SK-N-MC (cell line): ENCODE data around the gene ANKRD11.

Source experiments
- DNase-seq: peaks from one replicate; pipeline ENCODE4 v3.0.0-alpha.2; 2011; ENCODE audit warnings: low read depth, low spot score
- H3K27ac ChIP-seq: fragments of 200-600 bp; sonication (generic); 2 replicates; pipeline ENCODE4 v1.5.1; 2016; ENCODE audit warnings: mixed run types
- H3K36me3 ChIP-seq: fragments of 200-600 bp; sonication (generic); 2 replicates; pipeline ENCODE4 v1.6.1; 2017; ENCODE audit warnings: antibody characterized with exemption, low read length, mixed read lengths; ENCODE audit not compliant: insufficient read depth
- H3K4me3 ChIP-seq: fragments of 200-600 bp; sonication (generic); 2 replicates; pipeline ENCODE4 v1.5.1; 2016
- H3K9ac ChIP-seq: fragments of 200-600 bp; sonication (generic); 2 replicates; pipeline ENCODE4 v1.8.0; 2017; ENCODE audit warnings: mixed run types, mixed read lengths; ENCODE audit not compliant: insufficient read length
- H3K9me3 ChIP-seq: fragments of 200-600 bp; sonication (generic); 2 replicates; pipeline ENCODE4 v1.6.1; 2017; ENCODE audit warnings: low read depth, mild to moderate bottlenecking, antibody characterized with exemption, low read length, moderate library complexity, mixed read lengths
- EZH2 ChIP-seq: fragments of 200-600 bp; sonication (generic); IDR thresholded peaks from one replicate; pipeline ENCODE4 v1.6.1; 2017; ENCODE audit warnings: antibody characterized with exemption
- FOXP2 ChIP-seq: optimal IDR thresholded peaks from 2 replicates; pipeline ENCODE3; 2011; ENCODE audit warnings: mild to moderate bottlenecking, moderate library complexity; ENCODE audit not compliant: insufficient read depth; ENCODE audit errors: extremely low read length, control extremely low read depth
- POLR2AphosphoS5 ChIP-seq: IDR thresholded peaks from 2 replicates; pipeline ENCODE4 v1.6.1; 2012; ENCODE audit warnings: mild to moderate bottlenecking, low read depth, low read length, borderline replicate concordance

Gene ANKRD11

DNA sequence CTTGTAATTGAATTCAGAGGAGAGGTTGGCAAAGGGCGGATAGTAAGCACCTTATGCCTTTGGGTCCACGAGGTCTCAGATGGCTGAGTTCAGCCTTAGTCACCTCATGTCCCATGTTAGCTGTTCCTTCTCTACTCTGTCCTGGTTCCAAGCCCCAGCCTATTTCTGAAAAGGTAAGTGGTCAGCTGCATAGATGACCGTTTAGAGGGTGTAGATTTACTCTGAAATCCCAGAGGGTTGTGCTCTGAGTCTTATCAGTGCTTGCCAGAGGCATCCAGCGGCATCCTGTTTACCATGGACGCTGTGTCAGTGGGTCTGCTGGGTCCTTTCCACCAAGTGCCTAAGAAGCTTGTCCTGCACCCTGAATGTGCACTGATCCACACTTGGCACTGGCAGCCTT is 271.0 kb downstream of the ANKRD11 start:
- TF ChIP-seq POLR2AphosphoS5, result no peak
- TF ChIP-seq FOXP2, result no peak
- no peak for TF ChIP-seq EZH2
- H3K9ac ChIP-seq, result no peak overlapping the region
- H3K36me3 ChIP-seq, result no peaks in the 10 kb centered on the region
- H3K9me3 ChIP-seq, result no peaks in the 10 kb centered on the region
- no peak for DNase-seq
- no peak overlapping the region for H3K27ac ChIP-seq
- H3K4me3 ChIP-seq, result no peak overlapping the region
